SW 1271 (cell line): ENCODE results near the gene ISCA2.
A peak's percentile ranks its signal among the peaks of the same experiment; 100 is the strongest.

Experiments
- DNase-seq, 2 experiments: peaks; one replicate each; lab custom pipeline; 2025; lab: John Stamatoyannopoulos, UW

ISCA2 gene

DNA sequence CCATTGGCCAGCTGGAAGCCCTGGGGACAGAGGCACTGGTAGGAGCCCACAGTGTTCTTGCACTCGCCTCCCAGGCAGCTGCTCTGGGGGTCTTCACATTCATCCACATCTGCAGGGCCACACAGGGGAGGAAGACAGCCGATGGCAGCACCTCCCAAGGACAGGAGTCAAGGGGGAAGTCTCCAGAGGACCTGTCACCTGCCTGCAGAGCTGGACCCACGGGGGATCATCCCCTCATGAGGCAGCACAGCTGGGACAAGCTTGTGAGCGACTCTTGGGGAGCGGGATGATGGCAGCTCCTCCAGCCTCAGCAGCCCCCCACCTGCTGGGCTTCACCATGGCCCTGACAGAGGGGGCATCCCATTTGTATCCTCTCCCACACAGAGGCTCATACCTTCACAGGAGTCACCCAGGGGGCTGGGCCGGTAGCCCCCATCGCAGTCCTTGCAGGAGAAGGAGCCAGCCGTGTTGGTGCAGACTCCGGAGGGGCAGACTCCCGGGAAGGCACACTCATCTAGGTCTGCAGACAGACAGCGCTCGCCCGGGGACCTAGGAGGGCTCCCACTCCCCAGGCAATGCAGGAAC, 15.4 kb downstream of the ISCA2 start:
- no peak for DNase-seq

DNA sequence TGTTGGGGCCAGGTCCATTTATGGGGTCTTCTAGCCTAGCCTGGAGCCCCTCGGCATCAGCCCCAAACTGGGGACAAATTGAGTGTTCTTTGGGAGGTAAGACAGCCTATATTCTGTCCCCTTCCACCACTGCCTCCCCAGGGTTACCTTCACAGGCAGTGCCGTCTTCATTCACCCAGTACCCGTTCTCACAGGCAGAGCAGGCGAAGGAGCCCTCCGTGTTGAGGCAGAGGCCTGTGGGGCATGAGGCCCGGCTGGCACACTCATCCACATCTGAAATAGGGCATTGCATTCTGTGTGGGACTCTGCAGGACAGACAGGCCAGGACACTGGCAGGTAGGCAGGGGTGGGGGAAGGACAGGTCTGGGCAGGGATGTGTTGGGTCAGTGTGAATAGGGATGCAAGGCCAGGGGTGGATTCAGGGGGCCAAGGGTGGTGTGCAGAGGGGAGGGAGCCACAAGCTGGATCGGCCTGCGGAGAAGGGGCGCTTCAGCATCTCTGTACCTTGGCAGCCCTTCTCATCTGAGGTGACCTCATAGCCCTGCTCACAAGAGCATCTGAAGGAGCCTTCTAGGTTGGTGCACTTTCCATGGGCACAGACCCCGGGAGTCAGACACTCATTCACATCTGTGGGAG, 16.1 kb downstream of the ISCA2 start:
- DNase-seq: no peak

DNA sequence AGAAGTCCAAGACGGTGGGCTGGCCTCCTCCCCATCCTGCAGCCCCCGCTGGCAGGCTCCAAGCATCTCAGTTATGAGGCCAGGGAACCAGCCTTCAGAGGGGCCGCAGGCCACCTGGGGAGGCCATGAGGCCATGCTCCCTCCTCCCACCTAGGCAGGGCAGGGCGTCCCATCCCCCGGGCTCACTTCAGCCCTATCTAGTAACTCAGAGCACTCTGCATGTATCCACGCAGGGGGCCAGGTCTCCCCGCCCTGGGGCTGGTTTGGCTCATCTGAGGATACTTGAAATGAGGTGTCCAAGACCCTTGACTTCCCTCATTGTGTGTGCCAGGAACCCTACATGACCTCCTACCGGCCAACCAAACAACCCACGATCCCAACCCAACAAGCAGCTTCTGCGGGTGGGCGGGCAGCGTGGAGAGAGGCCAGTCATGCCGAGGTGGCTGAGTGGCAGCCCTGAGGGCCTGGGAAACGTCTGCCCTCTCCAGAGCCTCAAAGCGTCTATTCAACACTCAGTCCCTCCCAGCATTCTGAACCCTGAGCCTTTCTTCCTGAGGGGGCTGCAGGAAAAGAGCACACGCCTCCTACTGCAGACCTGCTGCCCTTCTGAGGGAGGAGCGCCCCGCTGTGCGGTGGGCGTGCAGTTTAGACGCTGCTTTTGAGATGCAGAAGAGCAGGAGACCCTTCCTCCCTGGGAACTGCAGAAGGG, 16.8 kb downstream of the ISCA2 start:
- DNase-seq: no peak

DNA sequence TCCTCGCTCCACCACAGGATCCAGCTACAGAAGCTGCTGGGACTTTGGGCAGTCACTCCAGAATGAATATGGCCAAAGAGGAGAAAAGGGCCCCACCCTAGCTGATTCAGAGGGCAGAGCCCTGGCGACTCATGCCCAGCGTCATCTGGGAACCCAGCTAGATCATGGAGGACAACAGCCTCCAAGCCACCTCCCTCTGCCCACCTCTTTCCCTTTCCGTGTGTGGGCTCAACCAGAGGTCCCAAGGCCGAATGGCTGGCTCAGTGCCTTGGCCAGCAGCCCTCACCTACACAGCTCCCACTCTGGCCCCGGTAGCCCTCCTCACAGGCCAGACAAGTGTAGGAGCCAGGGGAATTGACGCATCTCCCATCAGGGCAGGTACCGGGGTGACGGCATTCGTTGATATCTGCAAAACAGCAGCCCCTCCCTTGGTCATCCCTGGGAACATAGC, 17.4 kb downstream of the ISCA2 start:
- peak in 1 of 2 experiments; percentile 24 for DNase-seq

DNA sequence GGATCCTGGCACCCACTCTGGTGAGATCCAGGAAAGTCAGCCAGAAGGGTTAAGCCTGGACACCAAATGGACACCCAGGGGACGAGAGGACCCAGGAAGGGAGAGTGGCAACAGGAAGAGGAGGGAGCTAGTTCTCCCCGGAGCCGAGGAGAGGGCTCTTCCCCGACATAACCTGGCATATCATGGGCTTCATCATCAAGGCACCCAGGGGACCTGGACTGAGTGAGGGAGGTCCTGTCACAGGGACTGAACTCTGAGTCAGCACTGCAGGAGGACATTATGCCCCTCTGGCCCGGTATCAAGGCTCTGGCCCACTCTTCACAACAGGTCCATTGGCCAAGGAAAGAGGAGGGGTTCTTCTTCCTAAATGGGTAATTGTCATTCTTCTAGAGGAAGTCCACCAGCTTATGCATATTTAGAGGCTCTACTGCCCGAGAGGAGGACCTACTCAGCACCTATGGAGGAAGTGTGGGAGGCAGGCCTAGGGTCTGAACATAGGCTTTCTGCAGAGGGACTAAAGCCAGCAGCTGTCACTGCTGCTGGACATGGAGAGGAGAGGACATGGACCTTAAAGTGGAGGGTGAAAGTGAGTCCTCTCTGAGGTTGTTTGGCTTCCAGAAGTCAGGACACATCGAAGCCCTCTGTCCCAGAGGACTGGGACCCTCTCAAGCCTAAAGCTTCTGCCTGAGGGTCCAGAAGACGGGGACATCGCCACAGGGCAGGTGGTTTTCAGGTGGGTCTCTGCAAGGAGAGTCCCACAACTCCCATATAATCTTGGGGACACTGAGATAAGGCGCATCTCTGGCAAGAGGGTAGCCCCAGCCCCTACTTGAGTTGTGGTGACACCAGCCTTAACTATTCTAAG, 18.6 kb downstream of the ISCA2 start:
- no peak for DNase-seq

DNA sequence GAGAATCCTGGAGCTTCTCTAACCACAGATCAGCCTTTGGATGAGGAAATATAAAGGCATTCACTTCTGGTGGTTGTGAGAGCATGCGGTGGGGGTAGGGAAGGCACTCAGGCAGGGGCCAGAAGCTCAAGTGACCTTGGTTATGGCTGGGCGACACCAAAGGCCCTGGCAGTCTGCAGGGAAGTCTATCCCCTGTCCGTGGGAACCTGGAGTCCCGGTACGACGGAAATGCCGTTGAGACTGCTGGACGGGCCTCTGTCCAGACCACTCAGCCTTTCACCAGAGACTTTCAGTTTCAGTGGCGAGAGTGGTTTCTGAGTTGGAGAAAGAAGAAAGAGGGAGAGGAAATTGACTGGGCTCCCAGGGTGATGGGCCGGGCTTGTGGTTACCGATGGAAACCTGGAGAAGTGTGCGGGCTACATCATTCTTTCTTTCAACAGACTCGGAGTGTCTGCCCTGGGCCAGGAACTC, 20.9 kb downstream of the ISCA2 start:
- no peak for DNase-seq

DNA sequence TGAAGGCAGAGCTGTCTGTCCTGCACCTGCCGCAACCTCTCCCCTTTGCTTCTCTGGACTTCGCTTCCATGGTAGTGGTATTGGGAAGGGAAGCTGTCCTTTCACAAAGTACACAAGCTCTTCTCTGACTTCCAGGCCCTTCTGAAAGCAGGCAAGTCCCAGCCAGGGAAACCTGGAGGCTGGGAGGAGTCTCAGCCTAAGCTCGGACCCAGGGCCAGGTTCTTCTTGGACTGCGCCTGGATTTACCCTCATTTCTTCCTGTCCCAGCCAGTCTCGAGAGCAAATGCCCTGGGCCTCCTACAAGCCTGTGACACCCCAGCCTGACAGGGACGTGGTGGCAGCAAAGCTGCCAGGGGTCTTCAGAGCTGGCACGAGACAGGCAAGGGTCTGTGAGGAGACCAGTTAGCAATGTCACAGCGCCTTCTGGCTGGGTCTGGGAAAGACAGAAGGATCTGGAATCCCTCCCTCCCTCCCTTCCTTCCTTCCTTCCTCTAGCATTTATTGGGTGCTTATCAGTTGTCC, 22.4 kb downstream of the ISCA2 start:
- no peak for DNase-seq

DNA sequence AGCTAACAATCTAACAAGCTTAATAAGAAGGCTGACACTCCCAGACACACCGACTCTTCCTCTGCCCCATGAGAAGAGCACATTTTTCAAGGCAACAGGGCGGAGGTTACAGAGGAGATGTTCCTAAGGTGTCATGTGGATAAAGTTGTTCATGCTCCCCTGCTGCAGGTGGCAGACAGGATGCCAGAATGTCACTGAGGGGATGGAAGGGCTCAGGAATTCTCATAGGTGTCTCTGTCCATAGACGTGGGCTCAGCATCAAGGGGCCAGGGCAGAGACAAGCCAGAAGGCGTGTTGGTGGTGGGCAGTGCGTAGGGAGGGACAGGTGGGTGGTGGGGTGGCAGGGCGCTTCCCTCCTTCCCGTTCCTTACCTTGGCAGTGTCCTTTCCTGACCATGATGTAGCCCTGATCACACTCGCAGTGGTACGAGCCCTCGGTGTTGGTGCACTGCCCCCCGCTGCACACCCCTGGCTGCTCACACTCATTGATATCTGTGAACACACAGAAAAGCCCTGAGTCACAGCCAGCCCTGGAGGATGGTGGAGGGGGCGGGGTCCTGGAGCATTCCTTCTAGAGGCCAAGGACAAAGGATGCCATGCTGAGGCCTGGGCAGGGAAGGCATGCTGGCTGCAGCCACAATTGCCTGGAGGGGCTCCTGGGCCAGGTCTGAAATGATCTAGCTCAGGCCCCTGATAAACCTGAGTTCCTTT, 23.0 kb downstream of the ISCA2 start:
- DNase-seq: no peak

DNA sequence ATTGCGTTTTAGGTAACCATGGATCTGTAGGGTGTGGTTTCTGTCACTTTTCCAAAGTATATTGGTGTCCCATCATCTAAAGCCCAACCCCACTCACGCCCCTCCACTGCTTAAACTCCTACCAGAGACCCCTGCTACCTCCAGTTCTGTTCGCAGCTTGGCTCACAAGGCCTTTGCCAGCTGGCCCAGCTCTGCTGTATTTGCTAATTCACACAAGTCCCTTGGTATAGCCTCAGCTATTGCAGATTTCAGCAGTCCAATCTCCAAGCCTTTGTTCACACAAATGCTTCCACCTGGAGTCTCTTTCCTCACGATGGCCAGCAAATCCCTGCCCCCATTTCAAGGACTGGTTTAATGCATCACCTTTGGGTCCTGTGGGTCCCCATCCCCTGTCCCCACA, 24.2 kb downstream of the ISCA2 start:
- no peak for DNase-seq

DNA sequence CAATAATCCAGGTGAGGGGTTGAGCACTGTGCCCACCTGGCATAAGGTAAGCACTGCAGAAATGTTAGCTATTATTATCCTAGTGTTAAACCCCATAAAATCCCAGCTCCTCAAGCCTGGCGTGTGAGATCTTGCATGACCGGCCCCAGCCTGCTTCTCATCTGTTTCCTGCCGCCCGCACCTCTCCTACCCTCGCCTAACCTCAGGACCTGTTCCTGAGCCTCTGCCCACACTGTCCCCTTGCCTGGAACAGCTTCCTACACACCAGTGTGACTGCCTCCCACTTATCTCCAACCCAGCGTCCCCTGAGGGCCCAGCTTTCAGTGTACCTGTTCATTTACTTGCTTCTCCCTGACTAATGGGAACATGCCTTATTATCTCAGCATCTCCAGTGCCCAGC, 24.7 kb downstream of the ISCA2 start:
- DNase-seq: no peak

DNA sequence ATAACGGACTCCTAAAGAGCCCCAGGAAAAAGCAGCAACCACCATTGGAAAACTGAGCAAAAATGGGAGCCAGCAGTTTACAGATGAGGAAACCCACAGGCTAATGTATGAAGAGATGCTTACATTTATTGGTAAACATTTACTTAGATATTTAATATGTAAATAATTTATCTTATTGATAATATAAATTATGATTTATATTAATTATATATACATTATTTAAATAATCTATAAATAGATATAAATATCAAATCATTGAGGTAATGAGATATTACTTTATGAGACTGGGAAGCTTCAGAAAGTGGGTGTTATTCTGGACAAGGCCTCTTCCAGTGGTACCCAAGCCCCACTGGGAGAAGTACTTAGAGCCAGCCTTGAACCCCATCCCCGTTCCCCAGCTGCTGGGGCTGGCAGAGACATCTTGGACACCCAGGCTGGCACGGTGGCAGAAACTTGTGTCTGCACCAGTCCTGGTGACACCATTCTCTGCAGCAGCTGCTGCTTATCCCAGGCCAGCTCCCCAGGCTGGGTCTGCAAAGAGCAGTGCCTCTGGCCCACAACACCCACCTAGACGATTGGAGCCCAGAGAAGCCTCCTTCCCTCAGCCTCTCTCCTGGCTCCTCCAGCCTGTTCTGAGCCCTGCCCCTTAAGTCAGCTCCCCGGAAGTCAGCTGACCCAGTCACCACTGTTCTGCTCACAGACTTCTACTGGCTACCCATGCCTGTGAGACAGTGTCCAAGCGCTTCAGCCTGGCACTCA, 25.9 kb downstream of the ISCA2 start:
- no peak for DNase-seq

DNA sequence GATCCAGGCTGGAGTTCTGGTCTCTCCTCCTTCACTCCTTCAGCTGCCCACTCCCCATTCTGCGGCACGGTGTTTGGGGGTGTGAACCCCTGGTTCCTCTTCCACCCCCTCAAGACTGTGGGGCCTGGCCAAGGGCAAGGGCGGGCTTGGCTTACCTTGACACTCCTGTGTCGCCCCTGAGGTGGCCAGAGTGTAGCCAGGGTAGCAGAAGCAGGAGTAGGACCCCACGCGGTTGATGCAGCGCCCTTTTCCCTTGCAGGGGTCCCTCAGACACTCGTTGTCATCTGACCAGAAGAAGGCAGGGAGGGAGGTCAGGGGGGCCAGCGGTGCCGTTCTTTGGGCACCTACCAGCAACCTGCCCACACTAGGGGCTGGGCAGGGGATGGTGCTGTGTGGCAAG, 28.2 kb downstream of the ISCA2 start:
- DNase-seq: no peak

DNA sequence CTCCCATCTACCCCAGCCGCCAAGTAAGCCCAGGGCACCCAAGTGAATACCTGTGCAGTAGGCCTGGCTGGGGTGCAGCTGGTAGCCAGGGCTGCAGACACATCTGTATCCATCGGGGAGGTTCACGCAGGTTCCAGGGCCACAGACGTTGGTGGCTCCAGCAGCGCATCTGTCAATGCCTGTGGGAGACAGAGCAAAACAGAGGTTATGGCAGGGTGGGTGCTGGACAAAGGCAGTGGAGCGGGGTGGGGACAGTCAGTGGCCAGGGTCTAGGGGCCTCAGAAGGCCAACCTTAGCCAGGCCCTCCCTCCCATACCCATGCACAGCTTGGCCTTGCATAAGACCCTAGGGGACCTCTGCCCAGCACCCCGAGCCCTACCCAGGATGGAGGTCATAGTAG, 29.2 kb downstream of the ISCA2 start:
- DNase-seq: no peak

DNA sequence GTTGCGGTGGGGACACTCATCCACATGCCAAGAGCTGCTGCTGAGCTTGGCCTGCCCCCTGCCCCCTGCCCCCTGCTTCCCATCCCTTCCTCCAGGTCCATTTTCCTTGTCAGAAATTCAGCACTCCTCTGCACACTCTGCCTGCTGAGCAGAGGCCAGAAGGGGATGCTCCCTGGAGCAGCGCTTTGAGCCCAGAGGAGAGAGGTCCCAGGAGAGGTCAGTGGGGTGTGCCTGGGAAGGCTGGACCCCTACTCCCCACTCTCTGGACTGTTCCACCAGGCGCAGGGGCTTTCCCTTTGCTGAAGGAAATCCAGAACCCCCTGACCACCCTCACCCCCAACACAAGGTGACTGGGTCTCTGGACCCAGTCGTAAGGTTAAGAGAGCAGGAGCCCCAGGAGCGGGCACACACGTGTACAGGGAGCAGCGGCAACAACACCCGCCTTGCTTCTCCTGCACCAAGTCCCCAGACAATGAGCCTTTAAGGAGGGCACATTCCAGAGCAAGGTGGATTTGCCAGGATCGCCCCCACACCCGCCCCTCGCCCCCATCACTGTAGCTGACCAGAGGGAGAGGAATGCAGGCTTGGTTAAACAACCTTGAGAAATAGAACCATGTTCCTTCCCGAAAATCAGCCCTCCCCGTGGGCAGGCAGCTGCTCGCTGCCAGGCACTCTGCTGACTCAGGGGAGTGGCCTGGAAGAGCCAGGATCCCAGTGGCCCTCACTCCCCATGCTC, 30.7 kb downstream of the ISCA2 start:
- DNase-seq: no peak

DNA sequence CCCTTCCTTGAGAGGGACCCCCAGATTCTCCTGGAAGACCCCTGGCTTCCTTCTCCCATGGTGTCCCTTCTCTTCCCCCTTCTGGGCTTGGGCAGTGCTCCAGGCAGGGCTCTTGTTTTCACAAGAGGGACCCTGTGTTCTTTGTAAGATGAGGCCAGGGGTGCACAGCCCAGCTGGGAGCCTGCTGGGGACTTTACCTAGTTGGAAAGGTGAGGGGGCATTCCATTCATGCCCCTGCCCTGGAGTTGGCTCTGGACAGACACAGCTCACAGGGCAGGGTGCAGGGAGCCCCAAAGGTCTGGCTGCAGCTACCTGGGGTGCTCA, 31.2 kb downstream of the ISCA2 start:
- no peak for DNase-seq

DNA sequence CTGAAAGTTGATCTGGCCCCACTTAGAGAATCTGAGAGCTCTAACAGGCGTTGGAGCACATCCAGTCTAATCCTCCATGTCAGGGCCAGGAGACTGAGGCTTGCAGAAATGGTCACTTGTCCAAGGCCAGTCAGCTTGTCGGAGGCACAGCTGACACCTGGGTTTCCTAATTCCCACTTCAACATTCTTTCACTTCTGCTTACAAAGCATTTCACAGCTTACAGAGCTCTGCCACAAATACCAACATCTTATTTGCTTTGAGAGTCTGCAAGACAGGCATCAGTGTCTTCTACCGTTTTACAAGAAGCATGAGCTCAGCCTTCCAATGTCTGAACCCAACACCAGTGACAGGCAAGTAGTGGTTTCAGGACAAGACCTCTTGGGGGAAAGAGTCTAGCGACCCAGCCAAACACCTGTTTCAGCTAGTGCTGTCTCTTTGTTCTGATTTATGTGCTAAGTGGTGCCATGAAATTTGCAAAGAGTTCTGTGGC, 31.8 kb downstream of the ISCA2 start:
- DNase-seq: no peak

DNA sequence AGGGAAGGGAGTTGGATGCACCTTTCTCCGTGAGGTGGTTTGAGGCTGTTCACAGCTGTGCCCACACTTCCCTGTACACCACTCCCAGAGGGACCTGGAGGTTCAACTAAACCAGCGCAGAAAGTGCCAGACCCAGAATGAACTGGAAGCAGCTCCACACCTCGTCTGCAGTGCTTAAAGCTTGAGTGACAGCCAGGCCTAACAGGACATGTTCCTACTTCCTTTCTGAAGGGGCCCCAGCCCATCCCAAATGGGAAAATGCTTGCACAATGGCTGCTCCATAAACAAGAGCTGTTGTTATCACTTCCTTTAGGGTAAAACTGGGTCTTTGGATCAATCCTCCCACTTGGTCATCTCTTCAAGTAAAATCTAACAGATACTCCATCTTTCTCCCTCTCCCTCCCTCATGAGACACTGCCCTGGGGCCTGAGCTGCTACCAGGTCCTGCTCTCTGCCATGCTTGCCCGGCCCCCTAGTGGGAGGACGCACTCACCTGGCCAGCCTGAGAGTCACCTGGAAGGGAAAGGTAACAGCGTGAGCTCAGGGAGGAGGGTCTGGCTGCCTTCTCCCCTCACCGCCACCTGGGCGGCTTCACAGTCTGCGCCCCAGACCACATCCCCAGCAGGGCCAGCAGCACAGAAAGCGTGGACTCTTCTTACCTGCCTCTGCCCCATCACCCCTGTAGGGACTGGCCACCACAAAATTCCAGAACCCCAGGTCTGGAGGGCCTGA, 33.5 kb downstream of the ISCA2 start:
- DNase-seq: no peak

DNA sequence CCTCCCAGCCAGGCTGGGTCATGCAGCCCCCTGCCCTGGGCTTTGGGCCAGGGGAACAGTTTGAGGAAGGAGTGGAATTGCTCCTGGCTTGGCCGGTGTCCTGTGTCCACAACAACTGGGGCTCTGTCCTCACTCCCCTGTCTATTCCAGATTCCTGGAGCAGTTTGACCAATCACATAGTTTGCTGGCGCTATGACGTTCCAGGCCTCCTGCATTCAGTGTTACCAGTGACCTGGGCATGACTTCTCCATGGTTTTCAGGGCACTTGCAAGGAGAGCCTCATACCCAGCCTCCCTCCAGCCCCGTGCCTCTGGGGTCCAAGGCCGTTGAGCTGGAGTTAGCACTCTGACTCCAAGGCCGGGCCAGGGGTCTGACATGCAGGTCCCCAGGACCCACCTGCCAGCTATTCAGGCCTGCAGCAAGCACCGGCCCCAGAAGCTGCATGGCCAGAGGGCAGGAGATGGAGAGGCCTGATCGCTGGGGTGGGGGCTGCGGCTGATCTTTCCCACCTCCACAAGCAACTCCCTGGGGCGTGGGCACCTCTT, 34.2 kb downstream of the ISCA2 start:
- no peak for DNase-seq

DNA sequence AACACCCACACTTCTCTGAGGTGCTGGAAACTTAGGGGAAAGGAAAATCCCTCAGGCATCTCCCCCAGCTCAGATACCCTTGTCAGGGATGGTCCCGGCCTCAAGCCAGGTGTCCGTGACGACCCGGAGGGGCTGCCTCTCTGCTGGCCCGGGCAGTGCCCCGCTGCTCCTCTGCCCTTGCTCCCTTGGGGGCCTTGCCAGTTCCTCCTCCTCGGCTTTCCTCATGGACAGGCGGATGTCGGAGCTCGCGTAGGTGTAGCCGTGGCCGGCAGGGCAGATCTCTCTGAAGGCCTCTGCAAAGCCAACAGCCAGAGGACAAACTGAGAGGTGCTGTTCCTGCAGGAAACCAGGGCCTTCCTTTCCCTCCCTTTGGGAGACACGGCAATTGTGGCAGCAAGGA, 34.8 kb downstream of the ISCA2 start:
- DNase-seq: no peak
